MM.1S (cell line): ENCODE results near the gene SPAG16.

Experiments
- EZH2phosphoT487 ChIP-seq: fragments of 300-600 bp; sonication (generic); IDR thresholded peaks from 2 replicates; pipeline ENCODE4 v1.6.1; 2018; ENCODE audit warnings: antibody characterized with exemption, low read length
- TF ChIP-seq, protein P1 (sequence below): fragments of 300-600 bp; sonication (generic); IDR thresholded peaks from 2 replicates; pipeline ENCODE4 v1.5.1; 2016; ENCODE audit warnings: antibody characterized with exemption, low read length, mixed read lengths

DNA sequence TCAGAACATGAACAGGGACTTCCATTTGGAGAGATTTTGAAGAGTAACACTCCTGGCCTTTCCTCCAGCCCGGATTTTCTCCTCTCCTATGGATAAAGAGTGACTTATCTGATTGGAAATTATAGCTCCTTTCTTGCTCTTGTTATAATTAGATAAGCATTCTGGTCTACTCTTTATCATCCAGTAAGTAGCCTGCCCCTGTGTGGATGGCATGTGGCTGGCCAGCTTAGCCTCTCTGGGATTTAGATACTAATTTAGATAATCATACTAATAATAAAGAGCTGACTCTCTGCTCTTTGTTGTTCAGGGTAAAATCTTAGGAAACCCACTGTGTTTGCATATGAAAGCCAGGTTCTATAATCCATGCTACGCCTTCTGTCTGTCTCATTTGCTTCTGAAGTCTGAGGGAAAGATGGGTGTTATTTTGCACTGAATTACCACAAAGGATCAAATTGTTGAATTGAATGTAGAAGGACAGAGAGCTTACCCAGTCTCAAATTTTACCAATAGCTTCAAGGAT lies 438.8 kb downstream of the SPAG16 start:
- TF ChIP-seq, protein P1, sequence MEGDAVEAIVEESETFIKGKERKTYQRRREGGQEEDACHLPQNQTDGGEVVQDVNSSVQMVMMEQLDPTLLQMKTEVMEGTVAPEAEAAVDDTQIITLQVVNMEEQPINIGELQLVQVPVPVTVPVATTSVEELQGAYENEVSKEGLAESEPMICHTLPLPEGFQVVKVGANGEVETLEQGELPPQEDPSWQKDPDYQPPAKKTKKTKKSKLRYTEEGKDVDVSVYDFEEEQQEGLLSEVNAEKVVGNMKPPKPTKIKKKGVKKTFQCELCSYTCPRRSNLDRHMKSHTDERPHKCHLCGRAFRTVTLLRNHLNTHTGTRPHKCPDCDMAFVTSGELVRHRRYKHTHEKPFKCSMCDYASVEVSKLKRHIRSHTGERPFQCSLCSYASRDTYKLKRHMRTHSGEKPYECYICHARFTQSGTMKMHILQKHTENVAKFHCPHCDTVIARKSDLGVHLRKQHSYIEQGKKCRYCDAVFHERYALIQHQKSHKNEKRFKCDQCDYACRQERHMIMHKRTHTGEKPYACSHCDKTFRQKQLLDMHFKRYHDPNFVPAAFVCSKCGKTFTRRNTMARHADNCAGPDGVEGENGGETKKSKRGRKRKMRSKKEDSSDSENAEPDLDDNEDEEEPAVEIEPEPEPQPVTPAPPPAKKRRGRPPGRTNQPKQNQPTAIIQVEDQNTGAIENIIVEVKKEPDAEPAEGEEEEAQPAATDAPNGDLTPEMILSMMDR, result no peak
- no peak for TF ChIP-seq EZH2phosphoT487
